Umbilical cord (tissue), 2 donors: Measurements from ENCODE around the gene ALK. TPM values are rescaled to one million over a fixed set of nuclear protein-coding genes. Genes with fewer than 3 reads are reported as not detected.

Experiments
- DNase-seq: peaks from one replicate; pipeline ENCODE4 v3.0.0-alpha.2; 2015; ENCODE audit warnings: low spot score
- total RNA-seq: library from RNA; depleted of rRNA; stranded (reverse); fragments of >200 nt; gene quantifications from one replicate; pipeline ENCODE4 v1.2.3, GENCODE V29; 2014; ENCODE audit warnings: low replicate concordance; ENCODE audit not compliant: insufficient read depth

ALK gene
- total RNA-seq, 1 donor from 2014 or later, result 1.2 TPM

- DNase-seq, result no peak
Measured at GRCh38 chr2:29370581-29371125, 550.7 kb downstream of the ALK start.

GRCh38 chr2:29370173-29370572, 551.2 kb downstream of the ALK start:
- no peak for DNase-seq

- no peak for DNase-seq
Measured at GRCh38 chr2:29368659-29369040, 552.7 kb downstream of the ALK start.

DNA sequence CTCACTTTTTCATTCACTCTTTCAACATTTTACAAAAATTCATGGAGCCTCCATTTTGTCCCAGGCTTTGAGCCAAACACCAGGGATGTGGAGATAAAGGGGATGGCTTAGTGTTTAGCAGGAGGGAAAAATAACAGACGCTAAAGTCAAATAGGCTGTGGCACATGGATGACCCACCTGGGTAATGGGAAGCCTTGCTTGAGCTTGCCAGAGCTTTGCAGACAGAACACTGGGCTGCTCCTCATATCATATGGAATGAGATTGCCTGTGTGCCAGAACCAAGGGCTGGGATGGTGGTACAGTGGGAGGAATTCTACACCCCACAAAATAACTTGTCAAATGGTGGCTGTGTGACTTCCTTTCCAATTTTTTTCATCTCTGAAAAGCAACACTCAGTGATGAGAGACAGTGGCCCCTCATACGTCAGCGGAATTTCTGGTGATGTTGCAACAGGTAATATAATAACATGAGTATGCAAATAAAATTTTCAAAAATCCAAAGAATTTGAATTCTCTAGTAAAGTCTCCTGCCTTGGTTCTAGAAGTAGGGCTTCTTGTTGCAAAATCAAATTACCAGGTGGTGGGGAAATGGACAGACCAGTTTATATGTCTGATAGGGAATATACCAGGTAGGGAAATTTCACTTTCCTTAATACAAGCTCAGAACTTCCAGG, 553.3 kb downstream of the ALK start:
- no peak for DNase-seq

DNA sequence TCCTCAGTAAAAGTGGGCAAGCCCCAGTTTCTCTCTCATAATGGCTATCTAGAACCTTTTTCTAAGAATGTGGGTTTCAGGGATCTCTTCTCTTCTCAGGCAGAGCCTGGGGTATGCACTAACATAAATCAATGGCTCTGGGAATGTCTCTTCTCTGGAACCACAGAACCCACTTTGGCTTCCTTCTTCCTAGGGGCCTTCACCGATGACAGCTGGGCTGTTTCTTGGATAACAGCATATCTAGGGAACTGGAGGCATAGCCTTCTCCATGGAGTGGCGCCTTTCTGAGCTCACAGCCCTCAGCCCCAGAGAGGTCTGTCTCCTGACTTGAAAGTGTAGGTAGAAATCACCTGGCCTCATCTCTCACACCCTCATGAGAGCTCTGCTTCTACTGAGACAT, 558.3 kb downstream of the ALK start:
- no peak for DNase-seq

DNA sequence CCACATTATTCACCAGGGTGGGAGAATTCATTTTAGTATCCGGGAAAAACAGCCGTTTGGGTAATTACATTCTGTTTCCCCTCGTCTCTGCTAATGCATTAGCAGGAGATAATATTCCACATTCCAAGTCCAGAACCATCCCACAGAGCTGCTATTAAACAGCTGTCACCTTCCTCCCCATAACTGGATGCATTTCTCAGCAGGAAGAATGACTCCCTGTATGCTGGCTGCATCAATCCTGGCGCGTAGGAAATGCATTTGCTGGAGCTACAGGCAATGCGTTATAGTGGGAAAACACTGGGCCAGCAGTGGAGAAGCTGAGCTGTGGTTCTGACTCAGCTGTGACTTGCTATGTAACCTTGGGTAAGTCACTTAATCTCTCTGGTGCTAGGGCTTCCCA, 560.2 kb downstream of the ALK start:
- DNase-seq, result no peak

DNA sequence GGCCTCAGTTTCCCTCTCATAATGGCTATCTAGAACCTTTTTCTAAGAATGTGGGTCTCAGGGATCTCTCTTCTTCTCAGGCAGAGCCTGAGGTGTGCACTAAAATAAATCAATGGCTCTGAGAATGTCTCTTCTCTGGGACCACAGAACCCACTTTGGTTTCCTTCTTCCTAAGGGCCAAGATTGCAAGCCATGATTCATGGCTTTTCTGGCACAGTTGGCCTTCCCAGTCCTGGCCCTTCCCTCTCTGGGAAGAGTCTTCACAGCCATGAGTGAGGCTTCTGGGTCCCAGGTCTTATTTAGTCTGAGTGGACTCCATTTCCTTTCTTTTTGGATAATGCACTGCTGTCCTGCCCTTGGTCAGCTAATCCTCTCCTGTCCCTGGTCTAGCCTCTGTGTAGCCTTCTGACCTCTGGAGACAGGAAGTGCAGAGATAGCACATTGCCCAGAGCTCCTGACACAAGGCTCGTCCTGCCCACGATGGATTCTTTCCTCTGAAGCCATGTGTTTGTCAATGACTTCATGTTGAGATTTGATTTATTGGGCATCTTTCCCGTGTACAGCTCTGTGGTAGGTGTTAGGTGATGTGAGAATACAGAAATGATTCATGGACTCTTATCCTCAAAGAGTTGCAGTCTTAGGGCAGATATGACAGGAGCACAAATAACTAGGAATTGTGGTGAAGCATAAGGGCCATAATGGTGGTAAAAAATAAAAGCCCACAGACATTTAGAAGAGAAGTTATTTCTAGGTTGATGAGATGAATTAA, 561.2 kb downstream of the ALK start:
- no peak for DNase-seq

GRCh38 chr2:29353403-29353991, 567.9 kb downstream of the ALK start:
- no peak for DNase-seq

- DNase-seq, result no peak
Measured at GRCh38 chr2:29351916-29352591, 569.3 kb downstream of the ALK start.

GRCh38 chr2:29351248-29351647, 570.1 kb downstream of the ALK start:
- no peak for DNase-seq

DNA sequence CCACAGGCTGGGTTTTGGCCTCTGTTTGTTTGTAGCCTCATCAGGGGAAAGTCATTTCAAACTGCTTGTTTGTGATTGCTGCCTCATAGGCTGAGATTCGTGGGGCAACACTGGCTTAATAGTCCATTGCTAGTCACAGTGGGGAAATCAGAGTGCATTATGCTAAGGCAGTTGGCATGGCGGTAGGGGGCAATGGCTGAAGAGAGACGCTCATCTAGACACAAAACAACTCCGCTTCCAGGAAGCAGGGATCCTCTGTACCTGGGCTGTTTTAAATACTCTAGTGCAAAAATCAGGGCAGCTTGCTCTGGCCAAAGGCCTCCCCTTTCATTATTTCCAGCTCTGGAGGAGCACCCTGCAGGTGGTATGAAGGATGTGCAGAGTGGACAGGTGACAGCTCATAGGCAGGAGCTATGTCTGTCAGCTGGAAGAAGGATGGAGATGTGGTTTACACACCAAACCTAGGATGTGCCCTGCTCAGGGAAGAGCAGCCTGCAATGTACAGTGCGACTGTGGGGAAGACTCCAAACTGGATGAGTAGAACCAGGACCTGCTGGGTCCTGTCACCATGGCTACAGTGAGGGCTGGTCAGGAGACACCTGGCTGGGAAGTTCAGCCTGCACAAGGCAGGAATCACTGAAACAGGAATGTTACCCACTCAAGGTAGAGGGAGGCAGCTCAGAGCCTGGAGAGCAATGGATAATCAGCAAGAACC, 571.9 kb downstream of the ALK start:
- DNase-seq, result no peak

GRCh38 chr2:29347774-29348461, 573.5 kb downstream of the ALK start:
- no peak for DNase-seq

DNA sequence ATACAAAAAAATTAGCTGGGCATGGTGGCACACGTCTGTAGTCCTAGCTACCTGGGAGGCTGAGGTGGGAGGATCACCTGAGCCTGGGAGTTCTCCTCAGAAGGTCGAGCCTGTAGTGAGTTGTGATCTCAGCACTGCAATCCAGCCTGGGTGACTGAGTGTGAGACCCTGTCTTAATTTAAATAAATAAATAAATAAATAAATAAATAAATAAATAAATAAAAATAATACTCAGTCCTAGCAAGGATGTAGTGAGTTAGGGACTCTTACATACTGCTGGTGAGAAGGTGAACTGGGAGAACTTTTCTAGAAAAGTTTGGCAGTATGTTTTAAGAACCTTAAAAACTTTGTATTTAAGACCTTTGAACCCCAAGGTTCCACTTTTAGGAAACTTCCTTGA, 576.1 kb downstream of the ALK start:
- no peak for DNase-seq

GRCh38 chr2:29343830-29344229, 577.6 kb downstream of the ALK start:
- no peak for DNase-seq

GRCh38 chr2:29336341-29337241, 584.8 kb downstream of the ALK start:
- DNase-seq, result no peak

GRCh38 chr2:29335396-29335795, 586.0 kb downstream of the ALK start:
- no peak for DNase-seq

DNA sequence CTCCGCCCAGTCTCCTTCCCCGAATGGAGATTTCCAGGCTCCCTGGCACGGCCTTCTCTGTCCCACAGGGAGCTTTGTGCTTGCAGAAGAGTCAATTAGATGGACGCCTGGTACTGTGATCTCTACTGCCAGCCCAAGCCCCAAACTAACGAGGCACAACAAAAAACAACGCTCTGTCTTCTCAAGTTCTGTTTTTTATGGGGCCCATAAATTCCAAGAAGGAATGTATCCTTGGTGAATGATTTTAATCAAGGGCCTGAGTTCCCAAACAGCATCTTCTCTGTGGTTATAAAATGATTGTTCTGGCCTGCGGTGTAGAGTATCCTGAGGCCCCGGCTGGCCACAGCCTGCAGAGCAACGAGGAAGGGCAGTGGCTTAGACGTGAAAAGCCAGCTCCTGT, 586.7 kb downstream of the ALK start:
- DNase-seq, result no peak

DNA sequence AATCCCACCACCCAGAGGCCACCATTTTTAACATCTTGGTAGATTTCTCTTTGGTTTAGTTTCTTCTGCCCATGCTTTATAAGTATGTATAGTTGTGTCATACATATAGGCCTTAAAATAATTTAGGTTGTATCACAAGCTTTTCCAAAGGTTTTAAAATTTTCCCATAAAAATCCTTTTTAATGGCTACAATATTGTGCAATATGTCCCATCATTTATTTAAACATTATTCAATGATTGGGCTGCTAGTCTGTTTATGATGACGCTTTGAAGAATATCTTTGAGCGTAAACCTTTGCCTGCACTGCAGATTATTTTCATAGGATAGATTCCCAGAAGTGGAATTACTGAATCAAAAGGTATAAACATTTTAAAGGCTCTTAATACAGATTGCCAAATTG, 588.8 kb downstream of the ALK start:
- DNase-seq, result no peak

DNA sequence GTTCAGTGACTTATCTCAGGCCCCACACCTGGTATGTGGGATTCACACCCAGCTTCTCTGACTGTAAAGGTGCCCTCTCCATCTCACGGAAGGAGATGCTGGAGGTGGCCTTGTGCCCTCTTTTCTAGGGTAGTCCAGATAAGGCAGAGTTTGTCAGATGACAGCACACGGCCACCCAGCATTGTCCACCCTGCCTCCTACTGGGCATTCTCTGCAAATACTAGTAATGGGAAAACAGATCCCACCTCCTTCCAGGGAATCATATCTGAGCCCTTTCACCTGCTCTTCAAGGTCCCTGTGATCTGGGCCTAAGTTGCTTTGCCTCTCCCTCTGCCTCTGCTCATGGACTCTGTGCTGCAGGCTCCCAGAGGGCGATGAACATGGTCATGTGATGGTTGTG, 591.5 kb downstream of the ALK start:
- DNase-seq, result no peak

- DNase-seq, result no peak
Measured at GRCh38 chr2:29326926-29327325, 594.5 kb downstream of the ALK start.
